Femur (tissue), 1 donor: ENCODE results near the gene AHCTF1.
A peak's percentile ranks its signal among the peaks of the same experiment; 100 is the strongest.

ENCODE experiments used
- DNase-seq: peaks from one replicate; pipeline ENCODE4 v3.0.0-alpha.2; 2017

Gene AHCTF1, protein sequence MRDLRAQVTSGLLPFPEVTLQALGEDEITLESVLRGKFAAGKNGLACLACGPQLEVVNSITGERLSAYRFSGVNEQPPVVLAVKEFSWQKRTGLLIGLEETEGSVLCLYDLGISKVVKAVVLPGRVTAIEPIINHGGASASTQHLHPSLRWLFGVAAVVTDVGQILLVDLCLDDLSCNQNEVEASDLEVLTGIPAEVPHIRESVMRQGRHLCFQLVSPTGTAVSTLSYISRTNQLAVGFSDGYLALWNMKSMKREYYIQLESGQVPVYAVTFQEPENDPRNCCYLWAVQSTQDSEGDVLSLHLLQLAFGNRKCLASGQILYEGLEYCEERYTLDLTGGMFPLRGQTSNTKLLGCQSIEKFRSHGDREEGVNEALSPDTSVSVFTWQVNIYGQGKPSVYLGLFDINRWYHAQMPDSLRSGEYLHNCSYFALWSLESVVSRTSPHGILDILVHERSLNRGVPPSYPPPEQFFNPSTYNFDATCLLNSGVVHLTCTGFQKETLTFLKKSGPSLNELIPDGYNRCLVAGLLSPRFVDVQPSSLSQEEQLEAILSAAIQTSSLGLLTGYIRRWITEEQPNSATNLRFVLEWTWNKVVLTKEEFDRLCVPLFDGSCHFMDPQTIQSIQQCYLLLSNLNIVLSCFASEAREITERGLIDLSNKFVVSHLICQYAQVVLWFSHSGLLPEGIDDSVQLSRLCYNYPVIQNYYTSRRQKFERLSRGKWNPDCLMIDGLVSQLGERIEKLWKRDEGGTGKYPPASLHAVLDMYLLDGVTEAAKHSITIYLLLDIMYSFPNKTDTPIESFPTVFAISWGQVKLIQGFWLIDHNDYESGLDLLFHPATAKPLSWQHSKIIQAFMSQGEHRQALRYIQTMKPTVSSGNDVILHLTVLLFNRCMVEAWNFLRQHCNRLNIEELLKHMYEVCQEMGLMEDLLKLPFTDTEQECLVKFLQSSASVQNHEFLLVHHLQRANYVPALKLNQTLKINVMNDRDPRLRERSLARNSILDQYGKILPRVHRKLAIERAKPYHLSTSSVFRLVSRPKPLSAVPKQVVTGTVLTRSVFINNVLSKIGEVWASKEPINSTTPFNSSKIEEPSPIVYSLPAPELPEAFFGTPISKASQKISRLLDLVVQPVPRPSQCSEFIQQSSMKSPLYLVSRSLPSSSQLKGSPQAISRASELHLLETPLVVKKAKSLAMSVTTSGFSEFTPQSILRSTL (N-terminal part only)

DNA sequence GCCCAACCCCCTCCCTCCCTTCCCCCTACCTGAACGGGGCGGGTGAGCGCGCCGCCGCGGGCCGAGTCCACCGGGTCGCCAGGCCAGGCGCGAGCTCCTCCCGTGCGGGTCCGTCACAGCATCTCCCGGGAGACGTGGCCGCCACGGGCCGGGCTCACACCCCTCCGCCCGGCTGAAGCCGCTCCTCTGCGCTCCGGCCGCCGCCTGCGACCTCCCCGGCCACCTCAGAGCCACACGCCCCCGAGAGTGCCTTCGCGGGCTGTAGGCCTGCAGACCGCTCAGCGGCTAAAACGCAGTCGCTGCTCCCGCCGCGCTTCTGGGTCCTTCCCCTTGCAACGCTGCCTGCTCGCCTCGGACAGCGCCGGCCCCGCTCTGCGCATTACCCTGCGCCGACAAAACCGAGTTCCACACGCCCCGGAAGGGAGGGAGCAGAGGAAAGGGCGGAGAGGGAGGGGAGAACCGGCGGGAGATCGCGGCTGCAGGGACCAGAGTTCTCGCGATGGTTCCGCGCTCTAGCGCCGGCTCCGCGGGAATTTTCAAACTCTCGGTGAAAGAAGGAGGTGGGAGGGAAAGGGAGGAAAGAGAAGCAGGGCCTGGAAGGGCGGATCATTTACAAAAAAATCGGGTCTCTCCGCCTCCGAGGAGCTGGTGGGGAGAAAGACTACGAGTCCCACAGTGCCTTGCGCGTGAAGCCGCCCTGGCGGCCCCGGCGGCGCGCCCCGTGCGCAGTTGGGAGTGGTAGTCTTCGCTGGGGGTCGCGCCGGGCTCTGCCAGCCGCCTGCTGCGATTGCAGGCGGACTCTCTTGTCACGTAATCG, at the start of gene AHCTF1:
Gene AHCTF1 (minus strand): TSS at position 400 of the 817 bp plus-strand sequence. CDS start 13,578 bp downstream, outside the sequence.
- DNase-seq = peak; percentile 99

DNA sequence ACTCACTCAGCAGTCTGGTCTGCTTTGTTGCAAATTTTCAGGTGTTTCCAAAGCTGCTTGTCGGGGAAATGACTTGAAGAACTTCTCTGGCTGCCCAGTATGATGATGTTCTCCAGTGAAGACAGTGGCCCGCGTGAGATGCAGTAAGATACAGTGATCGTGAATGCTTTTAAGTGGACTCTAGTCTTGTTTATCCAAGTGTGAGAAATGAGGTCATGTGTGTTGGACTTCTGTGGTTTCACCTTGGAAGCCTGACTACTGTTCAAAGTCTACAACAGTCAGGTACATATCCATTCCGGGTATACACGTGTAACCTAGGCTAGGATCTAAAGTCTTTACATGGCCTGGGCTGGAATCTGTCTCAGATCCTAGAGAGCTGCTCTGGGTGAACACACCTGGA, 47.0 kb upstream of the AHCTF1 start:
- DNase-seq = no peak

DNA sequence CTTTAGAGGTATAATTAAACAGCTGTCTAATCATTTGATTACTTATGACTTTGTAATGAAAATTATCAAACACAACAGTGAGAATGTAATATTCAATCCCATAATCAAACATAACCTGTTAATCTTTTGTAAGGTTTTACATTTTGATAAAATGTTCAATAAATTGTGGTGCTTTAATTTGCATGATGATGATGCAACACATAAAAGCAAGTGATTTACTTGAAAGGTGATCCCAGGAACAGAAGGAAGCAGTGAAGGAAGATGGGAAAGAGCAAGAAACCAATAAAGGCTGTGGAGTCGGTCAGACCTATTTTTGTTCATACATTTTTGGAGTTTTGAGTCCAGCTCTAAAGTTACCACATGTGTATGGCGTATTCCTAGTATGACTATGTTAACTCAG, 46.5 kb upstream of the AHCTF1 start:
- DNase-seq = no peak

DNA sequence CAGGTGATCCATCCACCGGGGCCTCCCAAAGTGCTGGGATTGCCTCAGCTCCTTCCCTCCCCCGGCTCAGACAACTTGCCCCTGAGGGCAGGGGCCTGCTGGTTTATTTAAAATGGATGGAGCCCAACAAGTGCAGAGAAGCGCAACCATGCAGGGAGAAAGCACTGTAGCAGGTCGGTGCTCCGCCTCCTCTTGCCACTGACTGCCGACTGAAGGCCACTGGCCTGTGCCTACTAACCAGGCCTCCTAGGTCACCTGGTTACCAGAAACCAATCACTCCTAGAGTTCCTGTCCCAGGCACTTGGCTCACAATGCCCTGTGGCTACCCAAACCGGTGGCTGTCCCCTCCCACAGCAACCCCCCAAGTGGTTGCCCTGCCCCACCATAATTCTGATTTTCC, 40.2 kb upstream of the AHCTF1 start:
- no peak for DNase-seq

GRCh38 chr1:246971090-246971721, 39.5 kb upstream of the AHCTF1 start:
- DNase-seq = no peak

DNA sequence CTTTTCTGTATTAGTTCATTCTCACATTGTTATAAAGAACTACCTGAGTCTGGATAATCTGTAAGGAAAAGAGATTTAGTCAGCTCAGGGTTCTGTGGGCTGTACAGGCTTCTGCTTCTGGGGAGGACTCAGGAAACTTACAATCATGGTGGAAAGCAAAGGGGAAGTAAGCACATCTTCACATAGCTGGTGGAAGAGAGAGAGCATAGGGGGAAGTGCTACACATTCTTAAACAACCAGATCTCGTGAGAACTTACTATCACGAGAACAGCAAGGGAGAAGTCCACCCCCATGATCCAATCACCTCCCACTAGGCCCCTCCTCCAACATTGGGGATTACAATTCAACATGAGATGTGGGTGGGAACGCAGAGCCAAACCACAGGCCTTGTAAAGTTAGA, 37.9 kb upstream of the AHCTF1 start:
- DNase-seq = no peak

DNA sequence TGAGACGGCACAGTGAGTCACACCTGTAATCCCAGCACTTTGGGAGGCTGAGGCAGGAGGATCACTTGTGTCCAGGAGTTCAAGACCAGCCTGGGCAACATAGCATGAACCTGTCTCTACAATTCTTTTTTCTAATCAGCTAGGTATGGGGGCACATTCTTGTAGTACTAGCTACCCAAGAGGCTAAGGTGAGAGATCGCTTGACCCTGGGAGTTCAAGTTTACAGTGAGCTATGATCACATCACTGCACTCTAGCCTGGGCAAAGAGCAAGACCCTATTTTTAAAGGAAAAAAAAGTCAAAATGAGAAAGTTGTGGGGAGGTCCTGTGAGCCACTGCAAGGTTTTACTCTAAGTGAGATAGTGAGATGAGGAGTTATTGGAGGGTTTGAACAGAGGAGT, 34.8 kb upstream of the AHCTF1 start:
- no peak for DNase-seq

- no peak for DNase-seq
These were observed 28.4 kb upstream of the AHCTF1 start for GRCh38 chr1:246959944-246960693.

DNA sequence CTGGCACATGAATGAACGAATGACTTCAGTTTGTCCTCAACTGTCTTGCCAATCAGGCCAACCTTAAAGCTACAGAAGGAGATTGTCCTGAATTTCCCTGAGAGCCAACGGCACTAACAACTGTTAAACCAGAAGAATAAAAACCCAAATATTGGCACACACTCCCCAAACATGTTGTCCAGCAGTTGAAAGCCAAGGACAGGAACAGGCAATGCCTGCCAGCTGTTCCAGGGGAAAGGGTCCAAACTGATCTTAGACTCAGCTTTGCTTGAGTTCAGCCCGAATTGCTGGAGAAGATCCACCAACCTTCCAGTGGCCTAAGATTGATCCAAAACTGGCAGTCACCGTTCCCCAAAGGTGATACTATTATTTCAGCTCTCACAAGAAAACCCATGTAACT, 22.4 kb upstream of the AHCTF1 start:
- DNase-seq = no peak

DNA sequence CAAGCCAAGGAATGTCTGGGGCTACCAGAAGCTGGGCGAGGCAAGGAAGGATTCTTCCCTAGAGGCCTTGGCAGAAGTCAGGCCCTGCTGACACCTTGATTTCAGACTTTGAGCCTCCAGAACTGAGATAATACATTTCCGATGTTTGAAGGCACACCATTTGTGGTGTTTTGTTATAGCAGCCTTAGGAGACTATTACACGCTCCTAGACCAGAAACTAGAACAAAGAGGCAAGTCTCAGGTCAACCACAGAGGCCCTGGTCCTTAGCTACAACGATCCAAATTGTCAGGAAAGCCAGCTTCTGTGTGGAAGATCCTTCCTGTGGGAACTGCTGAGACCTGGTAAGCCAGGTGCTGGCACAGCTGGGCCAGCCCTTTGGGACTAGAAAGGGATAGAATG, 19.7 kb upstream of the AHCTF1 start:
- no peak for DNase-seq

- no peak for DNase-seq
These were observed 18.2 kb upstream of the AHCTF1 start for GRCh38 chr1:246949956-246950355.

DNA sequence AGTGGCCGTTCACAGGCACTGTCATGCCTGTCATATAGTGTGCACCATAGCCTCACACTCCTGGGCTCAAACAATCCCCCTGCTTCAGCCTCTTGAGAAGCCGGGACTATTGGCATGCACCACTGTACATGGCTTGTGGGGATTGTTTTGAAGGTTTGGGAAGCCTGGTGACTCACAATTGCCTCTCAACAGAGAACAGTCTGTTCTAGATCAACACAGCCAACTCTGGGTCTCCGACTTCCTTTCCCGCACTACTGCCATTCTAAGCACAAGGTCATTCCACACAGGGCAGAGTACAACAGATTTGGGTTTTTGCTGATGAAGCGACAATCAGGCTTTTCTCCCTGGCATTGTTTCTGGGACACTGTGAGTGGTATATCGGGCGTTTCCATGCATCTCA, 15.5 kb upstream of the AHCTF1 start:
- no peak for DNase-seq

GRCh38 chr1:246946366-246946765, 14.6 kb upstream of the AHCTF1 start:
- DNase-seq = no peak

GRCh38 chr1:246934765-246935164, 3.0 kb upstream of the AHCTF1 start:
- no peak for DNase-seq

- DNase-seq = no peak
These were observed 2.1 kb upstream of the AHCTF1 start for GRCh38 chr1:246933893-246934292.

- DNase-seq = no peak
These were observed 585 bp upstream of the AHCTF1 start for GRCh38 chr1:246932366-246932700.

DNA sequence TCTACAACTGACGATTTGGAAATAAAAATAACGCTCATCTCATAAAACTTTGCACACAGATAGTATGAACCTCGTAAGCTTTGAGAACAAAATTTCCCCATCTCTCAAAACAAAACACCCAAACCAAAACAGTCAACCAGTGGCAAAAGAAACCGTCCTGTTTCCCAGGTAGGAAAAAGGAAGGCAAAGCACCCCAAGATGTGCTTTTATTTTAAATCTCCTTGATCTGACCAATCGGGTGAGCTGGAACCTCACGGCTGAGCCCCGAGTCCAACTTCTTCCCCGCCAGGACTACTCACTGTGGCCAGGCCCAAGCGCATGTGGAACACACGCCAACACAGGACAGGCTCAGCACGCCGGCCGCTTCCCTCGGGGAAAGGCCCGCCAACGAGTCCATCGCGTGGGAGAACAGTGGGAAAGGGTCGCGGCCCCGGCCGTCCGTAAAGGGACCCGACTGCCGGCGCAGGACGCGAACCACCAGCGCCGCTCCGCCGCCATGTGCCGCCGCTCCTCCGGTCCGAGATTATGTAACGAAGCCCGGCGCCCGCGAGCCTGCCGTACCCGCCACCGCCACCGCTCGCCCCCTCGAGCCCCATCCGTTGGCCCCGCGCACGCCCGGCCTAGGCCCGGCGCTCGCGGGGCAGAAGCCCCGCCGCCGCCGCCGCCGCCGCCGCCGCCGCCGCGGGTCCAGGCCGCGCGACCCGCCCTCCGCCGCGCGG, 759 bp downstream of the AHCTF1 start:
- DNase-seq = peak; percentile 74

- DNase-seq = no peak
These were observed 5.6 kb downstream of the AHCTF1 start for GRCh38 chr1:246925997-246926626.

DNA sequence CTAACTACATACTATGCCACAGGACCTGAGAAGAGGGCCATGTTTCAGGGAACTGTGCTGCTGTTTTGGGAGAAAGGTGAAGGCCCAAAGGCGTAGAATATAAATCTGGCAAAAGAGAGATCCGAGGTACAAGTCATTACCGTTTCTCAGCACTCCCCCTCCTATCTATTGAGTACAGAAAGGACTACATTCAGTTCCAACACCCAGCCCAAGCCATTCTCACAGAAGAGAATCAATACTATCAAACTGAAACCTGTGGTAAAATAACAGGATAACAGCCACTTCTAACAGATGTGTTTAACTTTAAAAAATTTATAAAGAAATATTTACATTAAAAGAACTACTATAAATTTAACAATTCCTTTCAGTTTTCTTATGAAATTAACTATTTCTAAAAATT, 7.8 kb downstream of the AHCTF1 start:
- DNase-seq = no peak

- DNase-seq = no peak
These were observed 8.3 kb downstream of the AHCTF1 start for GRCh38 chr1:246923482-246923881.
